ENCODE data around the gene CBX4. TPM values are rescaled to one million over a fixed set of nuclear protein-coding genes. Genes with fewer than 3 reads are reported as not detected.

Gene CBX4
- total RNA-seq, 1 donor from 2014 or later, result 6.8 TPM

DNA sequence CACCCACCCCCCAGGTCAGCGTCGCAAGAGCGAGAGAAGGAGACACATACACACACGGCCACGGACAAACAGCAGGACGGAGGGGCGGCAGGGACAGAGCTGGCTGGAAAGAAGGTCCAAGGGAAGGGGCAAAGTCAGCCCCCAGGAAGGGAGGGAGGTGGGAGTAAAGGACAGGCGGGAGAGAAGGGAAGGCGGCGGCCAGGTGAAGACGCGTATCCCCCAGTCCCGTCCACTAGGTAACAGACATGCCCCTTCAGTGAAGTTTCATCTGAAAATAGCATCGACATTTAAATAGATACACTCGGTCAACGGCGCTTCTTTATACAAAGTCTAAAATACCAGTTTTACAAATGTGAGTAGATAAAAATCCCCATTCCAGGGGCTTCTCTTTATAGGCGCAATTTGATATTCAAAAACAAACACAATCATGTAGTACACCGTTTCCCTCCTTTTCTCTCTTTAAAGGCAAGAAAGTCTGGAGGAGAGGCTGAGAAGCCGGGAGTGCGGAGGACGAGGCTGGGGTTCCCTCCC, 46.8 kb downstream of the CBX4 start:
- H3K27ac Mint-ChIP-seq (ENCODE audit: unreplicated experiment), result no peak overlapping the region
- no peak overlapping the region for H3K4me3 Mint-ChIP-seq (ENCODE audit: unreplicated experiment)
- H3K27me3 Mint-ChIP-seq (ENCODE audit: unreplicated experiment), result peaks cover 17% of the 10 kb centered on the region

GRCh38 chr17:79791735-79792161, 47.5 kb downstream of the CBX4 start:
- Mint-ChIP-seq H3K4me3 (ENCODE audit: unreplicated experiment) (no peak overlapping the region), H3K27me3 (ENCODE audit: unreplicated experiment) (peaks cover 18% of the 10 kb centered on the region), H3K9me3 (ENCODE audit: unreplicated experiment) (no peaks in the 10 kb centered on the region), H3K36me3 (ENCODE audit: low read depth, unreplicated experiment) (peaks cover 8% of the 10 kb centered on the region), H3K27ac (ENCODE audit: unreplicated experiment) (no peak overlapping the region), H3K4me1 (ENCODE audit: unreplicated experiment) (peaks cover 17% of the 10 kb centered on the region)
- TF ChIP-seq, protein P1, sequence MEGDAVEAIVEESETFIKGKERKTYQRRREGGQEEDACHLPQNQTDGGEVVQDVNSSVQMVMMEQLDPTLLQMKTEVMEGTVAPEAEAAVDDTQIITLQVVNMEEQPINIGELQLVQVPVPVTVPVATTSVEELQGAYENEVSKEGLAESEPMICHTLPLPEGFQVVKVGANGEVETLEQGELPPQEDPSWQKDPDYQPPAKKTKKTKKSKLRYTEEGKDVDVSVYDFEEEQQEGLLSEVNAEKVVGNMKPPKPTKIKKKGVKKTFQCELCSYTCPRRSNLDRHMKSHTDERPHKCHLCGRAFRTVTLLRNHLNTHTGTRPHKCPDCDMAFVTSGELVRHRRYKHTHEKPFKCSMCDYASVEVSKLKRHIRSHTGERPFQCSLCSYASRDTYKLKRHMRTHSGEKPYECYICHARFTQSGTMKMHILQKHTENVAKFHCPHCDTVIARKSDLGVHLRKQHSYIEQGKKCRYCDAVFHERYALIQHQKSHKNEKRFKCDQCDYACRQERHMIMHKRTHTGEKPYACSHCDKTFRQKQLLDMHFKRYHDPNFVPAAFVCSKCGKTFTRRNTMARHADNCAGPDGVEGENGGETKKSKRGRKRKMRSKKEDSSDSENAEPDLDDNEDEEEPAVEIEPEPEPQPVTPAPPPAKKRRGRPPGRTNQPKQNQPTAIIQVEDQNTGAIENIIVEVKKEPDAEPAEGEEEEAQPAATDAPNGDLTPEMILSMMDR (IDR thresholded peaks at IDR 0.05; ENCODE audit: unreplicated experiment), result no peak
- DNase-seq (ENCODE audit: low spot score), result no peak

More for the DNA sequence above, 46.8 kb downstream of the CBX4 start:
- Mint-ChIP-seq H3K9me3 (ENCODE audit: unreplicated experiment) (no peaks in the 10 kb centered on the region), H3K4me1 (ENCODE audit: unreplicated experiment) (peaks cover 17% of the 10 kb centered on the region), H3K36me3 (ENCODE audit: low read depth, unreplicated experiment) (peaks cover 8% of the 10 kb centered on the region)
- TF ChIP-seq, protein P1 (IDR thresholded peaks at IDR 0.05; ENCODE audit: unreplicated experiment), result no peak
- DNase-seq (ENCODE audit: low spot score), result no peak

DNA sequence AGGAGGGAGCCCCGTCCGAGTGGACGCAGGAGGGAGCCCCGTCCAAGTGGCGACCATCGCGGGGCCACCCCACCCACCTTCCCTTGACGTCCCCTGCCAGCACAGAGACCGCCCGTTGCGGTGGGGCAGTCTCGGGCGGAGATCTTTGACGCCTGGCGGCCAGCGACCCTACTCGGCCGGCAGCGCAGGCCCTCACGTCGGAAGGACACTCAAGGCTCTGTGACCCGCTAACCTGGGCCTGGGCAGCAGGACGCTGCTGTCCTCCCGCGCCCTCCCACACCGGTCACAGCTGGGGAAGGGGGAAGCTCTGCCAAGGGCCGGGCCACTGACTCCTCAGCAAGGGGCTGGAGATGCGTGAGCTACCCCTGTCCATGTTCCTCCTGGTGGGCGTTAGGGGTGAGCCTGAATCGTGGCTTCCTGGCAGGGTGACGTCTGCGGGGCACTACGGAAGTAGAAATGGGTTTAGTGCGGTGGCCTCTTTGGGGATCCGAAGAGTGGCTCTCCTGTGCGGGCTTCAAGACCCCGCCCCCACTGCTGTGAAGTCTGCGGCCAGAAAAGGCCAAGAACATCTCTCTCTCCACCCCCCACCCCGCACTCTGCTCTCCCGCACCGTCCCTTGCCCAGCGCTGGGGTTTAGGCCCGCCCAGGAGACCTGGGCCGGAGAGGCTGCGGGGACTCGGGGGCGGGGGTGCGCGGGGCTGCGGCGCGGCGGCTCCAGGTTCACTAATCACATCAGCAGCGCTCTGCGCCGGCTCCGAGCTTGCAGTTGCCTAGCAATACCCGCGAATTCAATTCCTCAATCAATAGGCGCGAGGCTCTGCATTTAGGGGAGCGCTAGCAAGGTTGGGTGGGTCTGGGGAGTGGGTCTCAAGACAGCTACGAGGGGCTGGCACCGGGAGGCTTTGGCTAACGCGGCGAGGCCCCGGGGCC, 48.2 kb downstream of the CBX4 start:
- Mint-ChIP-seq H3K27me3 (ENCODE audit: unreplicated experiment) (peaks cover 17% of the 10 kb centered on the region), H3K4me3 (ENCODE audit: unreplicated experiment) (no peak overlapping the region), H3K4me1 (ENCODE audit: unreplicated experiment) (peaks cover 13% of the 10 kb centered on the region), H3K27ac (ENCODE audit: unreplicated experiment) (no peak overlapping the region), H3K9me3 (ENCODE audit: unreplicated experiment) (no peaks in the 10 kb centered on the region), H3K36me3 (ENCODE audit: low read depth, unreplicated experiment) (peaks cover 5% of the 10 kb centered on the region)
- DNase-seq (ENCODE audit: low spot score), result no peak
- TF ChIP-seq, protein P1 (IDR thresholded peaks at IDR 0.05; ENCODE audit: unreplicated experiment), result no peak

DNA sequence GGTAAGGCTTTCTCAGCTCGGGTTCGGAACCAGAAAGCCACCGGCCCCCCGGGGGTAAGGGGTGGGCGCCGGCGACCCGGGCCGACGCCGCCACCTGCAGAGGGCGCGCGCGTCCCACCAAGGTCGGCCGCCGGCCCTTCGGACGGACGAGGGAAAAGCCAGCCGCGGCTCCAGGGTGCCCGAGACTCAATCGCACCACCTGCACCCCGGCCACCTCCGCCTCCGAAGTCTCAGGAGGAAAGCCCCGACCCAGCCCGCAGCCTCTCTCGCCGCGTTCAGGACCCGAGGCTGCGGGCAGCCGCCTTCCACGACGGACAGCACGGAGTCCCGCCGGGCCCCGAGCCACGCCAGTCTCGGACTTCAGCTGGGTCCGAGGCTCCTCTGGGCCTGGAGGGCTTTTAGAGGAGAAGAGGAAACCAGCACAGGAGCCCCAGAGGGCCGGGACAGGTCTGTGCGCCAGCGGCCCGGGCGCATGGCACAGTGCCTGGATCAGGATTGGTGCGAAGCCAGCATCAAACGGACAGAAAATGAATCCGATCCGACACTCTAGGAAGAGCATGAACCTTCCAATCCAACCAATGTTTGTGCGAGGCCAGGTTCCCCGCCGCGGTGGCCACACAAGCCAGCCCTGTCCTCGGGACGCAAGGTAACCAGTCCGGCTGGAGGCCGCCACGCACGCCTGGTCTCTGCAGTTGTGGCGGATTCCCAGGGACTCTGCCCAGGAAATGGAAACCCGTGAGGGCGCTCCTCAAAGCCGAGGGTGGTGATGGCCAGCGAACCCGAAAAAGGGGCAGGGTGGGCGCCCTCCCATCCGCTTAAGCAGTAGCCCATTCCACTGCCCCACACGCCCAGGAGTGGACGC, 49.1 kb downstream of the CBX4 start:
- Mint-ChIP-seq H3K27me3 (ENCODE audit: unreplicated experiment) (peaks cover 12% of the 10 kb centered on the region), H3K4me3 (ENCODE audit: unreplicated experiment) (no peak overlapping the region), H3K27ac (ENCODE audit: unreplicated experiment) (no peak overlapping the region), H3K4me1 (ENCODE audit: unreplicated experiment) (peaks cover 8% of the 10 kb centered on the region), H3K9me3 (ENCODE audit: unreplicated experiment) (no peaks in the 10 kb centered on the region), H3K36me3 (ENCODE audit: low read depth, unreplicated experiment) (peaks cover 2% of the 10 kb centered on the region)
- TF ChIP-seq, protein P1 (IDR thresholded peaks at IDR 0.05; ENCODE audit: unreplicated experiment), result peak; percentile 71
- DNase-seq (ENCODE audit: low spot score), result peak; percentile 66

All from endothelial cell (in vitro differentiated cells).